NCI-H510A (cell line): ENCODE measurements around the gene ZFAND5.

Experiments
- DNase-seq: peaks from one replicate; lab custom pipeline; 2025; lab: John Stamatoyannopoulos, UW

Gene ZFAND5

DNA sequence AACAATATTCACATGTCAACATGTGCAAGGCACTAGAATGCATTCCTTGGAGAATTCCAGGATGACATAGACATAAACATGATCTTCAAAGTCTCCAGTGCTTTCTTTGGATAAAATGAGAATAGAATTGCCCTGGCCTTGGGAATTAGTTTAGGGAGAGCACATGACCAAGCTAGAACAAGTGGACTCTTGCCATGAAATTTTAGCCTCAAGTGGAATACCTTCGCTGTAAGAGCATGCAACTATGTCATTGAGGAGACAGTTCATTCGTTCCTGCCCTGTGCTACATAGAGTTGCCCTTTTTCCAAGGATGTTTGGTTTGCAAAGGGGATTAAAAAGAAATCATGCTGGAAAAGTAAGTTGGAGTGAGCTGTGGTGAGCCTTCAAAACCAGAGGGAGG lies 42.7 kb downstream of the ZFAND5 start:
- no peak for DNase-seq

DNA sequence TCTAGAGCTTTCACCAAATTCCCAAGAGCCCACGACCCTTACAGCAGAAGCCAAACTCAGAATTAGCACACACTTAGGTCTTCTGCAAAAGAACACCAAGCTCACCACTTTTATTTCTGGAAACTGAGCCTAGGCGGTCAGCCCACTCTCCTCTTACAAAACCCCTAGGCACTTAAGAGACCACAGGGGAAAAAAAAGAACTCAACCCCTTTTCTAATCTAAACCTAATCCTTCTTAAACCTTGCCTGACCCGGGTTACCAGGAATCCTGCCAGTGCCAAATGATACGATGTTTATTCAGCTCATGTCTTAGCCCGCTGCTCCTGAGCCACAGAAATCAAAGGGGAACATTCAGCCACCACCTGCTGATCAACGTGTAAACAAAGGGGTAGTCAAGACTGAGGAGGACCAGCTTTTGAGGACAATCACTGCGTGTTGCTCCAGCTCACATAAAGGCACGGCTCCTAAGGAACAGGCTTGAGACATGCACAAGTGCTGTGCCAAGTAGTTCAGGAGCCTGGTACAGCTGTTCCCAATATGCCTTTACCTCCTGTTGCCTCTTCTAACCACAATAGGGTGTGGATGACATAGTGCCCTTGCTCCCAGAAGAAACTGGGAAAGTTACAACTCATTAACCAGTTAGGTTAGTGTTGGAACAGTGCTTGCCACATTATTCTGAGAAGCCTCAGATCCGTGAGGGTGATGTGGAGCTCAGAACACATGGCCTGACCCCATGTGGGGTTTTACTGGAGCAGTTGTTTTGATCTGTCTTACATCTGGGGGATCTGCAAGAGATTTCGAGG lies 49.3 kb downstream of the ZFAND5 start:
- DNase-seq: no peak

DNA sequence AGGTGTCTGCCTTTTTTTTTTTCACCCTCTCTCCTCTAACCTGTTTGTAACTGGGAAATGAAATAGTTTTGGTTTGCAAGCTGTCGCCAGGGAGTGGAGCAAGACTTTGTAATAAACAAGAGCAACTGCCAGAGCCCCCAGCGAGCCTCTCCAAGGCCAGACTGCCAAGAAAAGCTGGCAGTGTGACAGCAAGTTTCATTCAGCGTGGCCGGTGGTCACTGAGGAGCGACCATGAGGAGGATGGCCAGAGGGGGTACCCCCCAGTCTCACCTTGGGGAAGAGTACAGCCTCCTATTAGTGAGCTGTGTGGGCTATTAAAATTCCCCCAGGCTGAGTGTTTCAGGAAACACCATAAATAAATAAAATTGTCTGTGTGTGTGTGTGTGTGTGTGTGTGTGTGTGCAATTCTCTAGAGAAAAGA lies 49.9 kb downstream of the ZFAND5 start:
- DNase-seq: no peak

GRCh38 chr9:72313507-72313906 lies 51.5 kb downstream of the ZFAND5 start:
- no peak for DNase-seq

- no peak for DNase-seq
These were observed 52.5 kb downstream of the ZFAND5 start for GRCh38 chr9:72312386-72312987.

DNA sequence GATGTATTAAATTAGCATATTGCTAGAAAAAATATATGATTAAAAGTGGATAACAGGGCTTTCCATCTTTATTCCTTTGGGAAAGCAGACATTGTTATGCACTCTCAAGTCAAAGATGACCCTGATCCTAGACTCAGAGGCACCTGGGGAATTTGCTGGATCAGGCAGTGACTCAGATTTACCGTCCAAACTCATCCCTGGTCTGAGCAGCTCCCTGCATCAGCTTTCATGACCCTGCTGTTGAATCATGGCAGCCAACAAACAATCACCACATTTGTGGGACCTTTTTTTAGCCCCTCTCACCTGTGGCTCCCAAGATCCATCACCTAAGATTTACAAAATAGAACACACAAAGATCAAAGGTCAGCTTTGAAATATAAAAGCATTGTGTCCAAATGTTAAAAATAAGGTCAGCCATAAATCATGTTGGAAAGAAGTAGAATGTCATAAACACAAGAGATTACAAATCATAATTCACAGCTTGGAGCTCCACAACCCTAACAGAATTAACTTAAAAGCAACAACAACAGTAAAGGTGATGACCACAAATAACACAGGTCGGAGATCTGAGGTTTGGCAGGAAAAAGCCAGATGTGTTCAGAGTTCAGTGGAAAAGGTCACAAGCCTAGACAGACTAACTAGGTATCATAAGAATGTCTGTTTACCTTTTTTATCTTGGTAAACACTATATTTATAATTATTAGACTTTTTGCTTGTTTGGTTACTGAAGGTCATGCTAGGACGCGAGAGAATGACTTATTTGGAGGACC lies 55.5 kb downstream of the ZFAND5 start:
- DNase-seq: no peak

GRCh38 chr9:72306761-72307160 lies 58.2 kb downstream of the ZFAND5 start:
- no peak for DNase-seq

DNA sequence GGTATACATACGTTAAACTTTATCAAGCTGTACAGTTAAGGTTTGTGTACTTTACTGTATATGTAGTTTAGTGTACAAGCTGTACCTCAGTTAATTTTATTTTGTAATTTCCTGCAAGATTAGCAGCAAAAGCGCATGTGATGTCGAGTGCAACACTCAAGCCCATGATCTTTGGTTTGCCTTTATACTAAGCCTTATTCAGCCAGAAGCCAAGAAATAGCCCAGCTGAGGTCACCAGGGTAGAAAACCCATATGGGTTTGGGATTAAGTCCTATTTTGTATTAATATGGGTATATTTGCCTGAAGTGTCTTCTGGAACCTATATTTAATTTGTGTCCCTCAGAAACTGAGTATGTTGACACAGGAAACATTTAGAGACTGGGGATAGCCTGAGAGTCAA lies 59.3 kb downstream of the ZFAND5 start:
- no peak for DNase-seq

GRCh38 chr9:72305102-72305546 lies 59.9 kb downstream of the ZFAND5 start:
- no peak for DNase-seq

- DNase-seq: no peak
These were observed 60.5 kb downstream of the ZFAND5 start for GRCh38 chr9:72304538-72304937.
